Uterus (tissue), 2 donors: ENCODE data around the gene KLHDC3.

ENCODE experiments used
- POLR2A ChIP-seq, 2 donors: fragments of 450-650 bp; IDR thresholded peaks; one replicate each; pipeline ENCODE4 v1.6.1; 2016; ENCODE audit warnings: antibody characterized with exemption in 2 of 2, mild to moderate bottlenecking in 1 of 2, moderate library complexity in 1 of 2
- TF ChIP-seq, protein P1 (sequence below), 4 experiments: fragments of 200-600 bp in 2 of 4; fragments of 450-650 bp in 2 of 4; sonication (generic) in 2 of 4; IDR thresholded peaks; one replicate each; pipeline ENCODE4 v1.5.1; 2016 to 2019; ENCODE audit warnings: antibody characterized with exemption in 4 of 4, mild to moderate bottlenecking in 2 of 4, moderate library complexity in 1 of 4

GRCh38 chr6:42970871-42971612 lies 43.0 kb upstream of the KLHDC3 start:
- TF ChIP-seq, protein P1, sequence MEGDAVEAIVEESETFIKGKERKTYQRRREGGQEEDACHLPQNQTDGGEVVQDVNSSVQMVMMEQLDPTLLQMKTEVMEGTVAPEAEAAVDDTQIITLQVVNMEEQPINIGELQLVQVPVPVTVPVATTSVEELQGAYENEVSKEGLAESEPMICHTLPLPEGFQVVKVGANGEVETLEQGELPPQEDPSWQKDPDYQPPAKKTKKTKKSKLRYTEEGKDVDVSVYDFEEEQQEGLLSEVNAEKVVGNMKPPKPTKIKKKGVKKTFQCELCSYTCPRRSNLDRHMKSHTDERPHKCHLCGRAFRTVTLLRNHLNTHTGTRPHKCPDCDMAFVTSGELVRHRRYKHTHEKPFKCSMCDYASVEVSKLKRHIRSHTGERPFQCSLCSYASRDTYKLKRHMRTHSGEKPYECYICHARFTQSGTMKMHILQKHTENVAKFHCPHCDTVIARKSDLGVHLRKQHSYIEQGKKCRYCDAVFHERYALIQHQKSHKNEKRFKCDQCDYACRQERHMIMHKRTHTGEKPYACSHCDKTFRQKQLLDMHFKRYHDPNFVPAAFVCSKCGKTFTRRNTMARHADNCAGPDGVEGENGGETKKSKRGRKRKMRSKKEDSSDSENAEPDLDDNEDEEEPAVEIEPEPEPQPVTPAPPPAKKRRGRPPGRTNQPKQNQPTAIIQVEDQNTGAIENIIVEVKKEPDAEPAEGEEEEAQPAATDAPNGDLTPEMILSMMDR (IDR thresholded peaks at IDR 0.05): no peak
- TF ChIP-seq POLR2A (IDR thresholded peaks at IDR 0.05): no peak
